ENCODE results near the gene POLR1D. TPM values are rescaled to one million over a fixed set of nuclear protein-coding genes. Genes with fewer than 3 reads are reported as not detected.

The POLR1D gene
- total RNA-seq, 4 donors from 2014 or later: 96.7 to 183 (median 132) TPM

GRCh38 chr13:27667946-27668345 lies 46.3 kb downstream of the POLR1D start:
- Histone ChIP-seq H3K27me3 (no peaks in the 10 kb centered on the region), H3K9me3 (no peaks in the 10 kb centered on the region), H3K27ac (no peak overlapping the region), H3K36me3 (peaks cover 0 to 34% (median 0%) of the 10 kb centered on the region in 3 donors), H3K4me1 (peaks cover 0 to 9% (median 0%) of the 10 kb centered on the region in 3 donors), H3K4me3 (no peak overlapping the region)
- 66 to 71% methylated on average over 2 of the region's 2 CpGs for WGBS, 2 donors
- TF ChIP-seq, protein P1, sequence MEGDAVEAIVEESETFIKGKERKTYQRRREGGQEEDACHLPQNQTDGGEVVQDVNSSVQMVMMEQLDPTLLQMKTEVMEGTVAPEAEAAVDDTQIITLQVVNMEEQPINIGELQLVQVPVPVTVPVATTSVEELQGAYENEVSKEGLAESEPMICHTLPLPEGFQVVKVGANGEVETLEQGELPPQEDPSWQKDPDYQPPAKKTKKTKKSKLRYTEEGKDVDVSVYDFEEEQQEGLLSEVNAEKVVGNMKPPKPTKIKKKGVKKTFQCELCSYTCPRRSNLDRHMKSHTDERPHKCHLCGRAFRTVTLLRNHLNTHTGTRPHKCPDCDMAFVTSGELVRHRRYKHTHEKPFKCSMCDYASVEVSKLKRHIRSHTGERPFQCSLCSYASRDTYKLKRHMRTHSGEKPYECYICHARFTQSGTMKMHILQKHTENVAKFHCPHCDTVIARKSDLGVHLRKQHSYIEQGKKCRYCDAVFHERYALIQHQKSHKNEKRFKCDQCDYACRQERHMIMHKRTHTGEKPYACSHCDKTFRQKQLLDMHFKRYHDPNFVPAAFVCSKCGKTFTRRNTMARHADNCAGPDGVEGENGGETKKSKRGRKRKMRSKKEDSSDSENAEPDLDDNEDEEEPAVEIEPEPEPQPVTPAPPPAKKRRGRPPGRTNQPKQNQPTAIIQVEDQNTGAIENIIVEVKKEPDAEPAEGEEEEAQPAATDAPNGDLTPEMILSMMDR (IDR thresholded peaks at IDR 0.05): no peak
- no peak for TF ChIP-seq POLR2A (IDR thresholded peaks at IDR 0.05)
- intact Hi-C loops (cut with DNase I): no loop called here
- no peak for DNase-seq

DNA sequence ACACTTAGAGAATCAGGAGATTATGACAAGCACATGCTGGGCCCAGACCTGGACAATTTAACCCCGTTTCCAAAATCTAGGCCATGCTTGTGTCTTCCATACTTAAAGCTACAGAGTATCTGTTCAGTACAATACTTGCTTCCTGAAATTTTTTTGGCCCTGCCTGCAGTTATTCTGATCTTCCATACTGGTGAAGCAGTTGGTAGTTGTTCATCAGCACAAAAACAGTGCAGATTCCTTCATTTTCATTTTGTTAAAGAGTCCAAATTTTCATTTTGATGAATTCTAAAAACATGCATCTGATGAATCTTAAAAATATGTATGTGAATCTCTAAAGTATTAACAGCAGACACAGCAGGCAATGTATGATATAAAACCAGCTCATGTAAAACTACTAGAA lies 49.2 kb downstream of the POLR1D start:
- TF ChIP-seq POLR2A (IDR thresholded peaks at IDR 0.05): no peak
- TF ChIP-seq, protein P1 (IDR thresholded peaks at IDR 0.05): no peak
- H3K4me3 ChIP-seq: no peak overlapping the region
- WGBS, 2 donors: 73 to 81% methylated on average over 1 of the region's 1 CpG
- peaks cover 0 to 28% (median 0%) of the 10 kb centered on the region in 3 donors for H3K36me3 ChIP-seq
- intact Hi-C loops (cut with DNase I): no loop called here
- no peaks in the 10 kb centered on the region for H3K4me1 ChIP-seq
- no peak for DNase-seq
- H3K27me3 ChIP-seq: no peaks in the 10 kb centered on the region
- no peak overlapping the region for H3K27ac ChIP-seq
- no peaks in the 10 kb centered on the region for H3K9me3 ChIP-seq

- no peak overlapping the region for H3K4me3 ChIP-seq
- TF ChIP-seq, protein P1 (IDR thresholded peaks at IDR 0.05): no peak
- H3K4me1 ChIP-seq: peaks cover 0 to 1% (median 0%) of the 10 kb centered on the region in 3 donors
- 100% methylated on average over 1 of the region's 1 CpG for WGBS, 2 donors
- intact Hi-C loops (cut with DNase I): no loop called here
- no peak overlapping the region for H3K27ac ChIP-seq
- peaks cover 0 to 17% (median 0%) of the 10 kb centered on the region in 3 donors for H3K36me3 ChIP-seq
- no peaks in the 10 kb centered on the region for H3K27me3 ChIP-seq
- H3K9me3 ChIP-seq: no peaks in the 10 kb centered on the region
- DNase-seq: no peak
Measured at GRCh38 chr13:27672025-27672424, 50.3 kb downstream of the POLR1D start.

Other genes starting within 250 kb of the POLR1D start
- 100 to 1,000 TPM in 1 of 4 donors, 10 to 100 TPM in 3; 76.4 to 113 (median 86.5) TPM for gene GTF3A, start 197.3 kb upstream of the POLR1D start, total RNA-seq
- gene MTIF3, start 171.3 kb upstream of the POLR1D start, total RNA-seq: 10 to 100 TPM; 31.1 to 41.7 (median 35.0) TPM
- 10 to 100 TPM; 12.2 to 16.5 (median 14.9) TPM for gene LNX2, start 1.4 kb upstream of the POLR1D start, total RNA-seq
- not detected for gene GSX1, start 170.6 kb downstream of the POLR1D start, total RNA-seq

Measured in esophagus squamous epithelium (tissue), 5 donors.